Measurements from ENCODE around the gene COMMD2. TPM values are rescaled to one million over a fixed set of nuclear protein-coding genes. Genes with fewer than 3 reads are reported as not detected.

COMMD2 gene
- total RNA-seq, 6 experiments from 2014 or later = 11.0 to 17.7 (median 14.0) TPM

DNA sequence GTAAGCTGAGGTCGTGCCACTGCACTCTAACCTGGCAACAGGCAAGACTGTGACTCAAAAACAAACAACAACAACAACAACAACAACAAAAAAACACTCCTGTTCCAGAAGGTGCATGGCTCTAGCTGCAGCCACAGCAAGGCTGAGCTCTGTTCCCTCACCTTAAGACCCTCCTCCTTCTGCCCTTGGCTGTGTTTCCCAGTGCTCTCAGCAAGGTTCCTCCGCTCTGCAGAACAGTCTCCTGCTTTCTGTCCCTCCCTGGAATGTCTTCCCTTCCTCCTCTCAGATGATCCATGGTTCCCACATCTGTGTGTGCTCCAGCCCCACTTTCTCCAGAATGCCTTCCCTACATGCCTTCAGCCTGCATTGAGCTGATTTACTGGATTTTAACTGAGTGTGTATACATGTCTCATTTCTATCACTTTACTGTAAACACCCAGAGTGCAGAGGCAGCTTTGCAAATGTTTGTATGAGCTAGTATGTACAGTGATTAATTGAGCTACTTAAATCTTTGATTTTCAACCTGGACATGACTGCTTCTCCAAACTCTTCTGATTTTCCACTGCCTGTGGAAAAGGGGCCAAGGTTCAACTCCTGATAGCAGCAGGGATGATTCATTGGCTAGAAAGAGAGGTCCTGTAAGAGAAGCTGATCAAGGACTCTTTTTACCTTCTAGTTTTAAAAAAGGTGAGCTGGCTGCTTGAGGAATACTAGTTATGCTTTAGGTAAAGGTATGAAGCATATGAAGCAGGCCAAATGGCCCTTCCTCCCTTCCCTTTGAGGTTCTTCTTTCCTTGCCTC lies 25.3 kb upstream of the COMMD2 start:
- no peak for DNase-seq
- no CpG with 5 or more reads among the region's 2 CpGs for WGBS (ENCODE audit: insufficient coverage, low coverage, low lambda C conversion rate, missing lambda C conversion rate)
- H3K4me1 ChIP-seq = no peaks in the 10 kb centered on the region
- no peaks in the 10 kb centered on the region for H3K9me3 ChIP-seq
- H3K4me3 ChIP-seq = no peak overlapping the region
- no peak for TF ChIP-seq POLR2A (IDR thresholded peaks at IDR 0.05)
- TF ChIP-seq, protein P1, sequence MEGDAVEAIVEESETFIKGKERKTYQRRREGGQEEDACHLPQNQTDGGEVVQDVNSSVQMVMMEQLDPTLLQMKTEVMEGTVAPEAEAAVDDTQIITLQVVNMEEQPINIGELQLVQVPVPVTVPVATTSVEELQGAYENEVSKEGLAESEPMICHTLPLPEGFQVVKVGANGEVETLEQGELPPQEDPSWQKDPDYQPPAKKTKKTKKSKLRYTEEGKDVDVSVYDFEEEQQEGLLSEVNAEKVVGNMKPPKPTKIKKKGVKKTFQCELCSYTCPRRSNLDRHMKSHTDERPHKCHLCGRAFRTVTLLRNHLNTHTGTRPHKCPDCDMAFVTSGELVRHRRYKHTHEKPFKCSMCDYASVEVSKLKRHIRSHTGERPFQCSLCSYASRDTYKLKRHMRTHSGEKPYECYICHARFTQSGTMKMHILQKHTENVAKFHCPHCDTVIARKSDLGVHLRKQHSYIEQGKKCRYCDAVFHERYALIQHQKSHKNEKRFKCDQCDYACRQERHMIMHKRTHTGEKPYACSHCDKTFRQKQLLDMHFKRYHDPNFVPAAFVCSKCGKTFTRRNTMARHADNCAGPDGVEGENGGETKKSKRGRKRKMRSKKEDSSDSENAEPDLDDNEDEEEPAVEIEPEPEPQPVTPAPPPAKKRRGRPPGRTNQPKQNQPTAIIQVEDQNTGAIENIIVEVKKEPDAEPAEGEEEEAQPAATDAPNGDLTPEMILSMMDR (IDR thresholded peaks at IDR 0.05) = no peak
- peak in 2 of 4 donors; percentile 54 to 87 for ATAC-seq
- no peaks in the 10 kb centered on the region for H3K36me3 ChIP-seq
- H3K27ac ChIP-seq = no peak overlapping the region
- intact Hi-C loops (cut with DNase I) = no loop called here
- H3K27me3 ChIP-seq = no peaks in the 10 kb centered on the region

DNA sequence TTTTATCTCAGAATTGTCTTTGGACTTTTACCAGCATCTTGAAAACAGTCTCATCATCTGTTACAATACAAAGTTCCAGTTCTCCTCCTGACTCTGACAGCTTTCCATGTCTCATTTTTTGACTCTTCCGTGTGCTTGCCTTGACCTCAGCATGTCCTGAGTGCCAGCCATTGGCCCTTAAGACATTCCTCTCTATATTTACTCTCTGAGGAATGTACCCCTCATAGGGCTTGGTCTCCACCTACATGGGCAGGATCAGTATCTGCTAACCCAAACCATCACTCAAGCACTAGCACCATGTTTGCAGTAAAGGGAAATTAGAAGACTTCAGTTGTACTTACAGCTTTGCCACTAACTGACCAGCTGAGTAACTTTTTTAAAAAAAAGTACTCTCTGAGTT lies 23.9 kb upstream of the COMMD2 start:
- no peaks in the 10 kb centered on the region for H3K36me3 ChIP-seq
- H3K9me3 ChIP-seq = no peaks in the 10 kb centered on the region
- H3K4me1 ChIP-seq = no peaks in the 10 kb centered on the region
- TF ChIP-seq, protein P1 (IDR thresholded peaks at IDR 0.05) = no peak
- no peak for TF ChIP-seq POLR2A (IDR thresholded peaks at IDR 0.05)
- H3K27me3 ChIP-seq = no peaks in the 10 kb centered on the region
- DNase-seq = no peak
- H3K4me3 ChIP-seq = no peak overlapping the region
- intact Hi-C loops (cut with DNase I) = no loop called here
- H3K27ac ChIP-seq = no peak overlapping the region
- 62% methylated on average over 1 of the region's 1 CpG for WGBS (ENCODE audit: insufficient coverage, low coverage, low lambda C conversion rate, missing lambda C conversion rate)
- no peak for ATAC-seq

DNA sequence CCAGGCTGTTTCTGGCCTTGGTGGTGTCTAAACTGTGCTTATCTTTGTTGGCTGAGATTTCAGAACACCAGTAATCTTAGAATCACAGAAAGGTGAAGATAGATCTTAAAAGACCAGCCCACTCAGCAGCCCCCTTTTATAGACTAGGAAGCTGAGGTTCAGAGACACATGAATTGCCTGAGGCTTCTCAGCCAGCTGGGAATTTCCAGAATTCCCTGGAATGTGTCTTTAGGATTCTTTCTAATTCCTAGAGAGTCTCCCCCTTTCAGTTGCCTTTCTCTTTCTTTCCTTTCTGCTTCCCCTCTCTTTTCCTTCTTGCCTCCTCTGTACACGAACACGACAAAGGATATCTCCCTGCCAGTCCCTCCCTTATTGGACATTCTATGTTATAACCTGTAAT lies 20.6 kb upstream of the COMMD2 start:
- intact Hi-C loops (cut with DNase I) = no loop called here
- ATAC-seq = no peak

DNA sequence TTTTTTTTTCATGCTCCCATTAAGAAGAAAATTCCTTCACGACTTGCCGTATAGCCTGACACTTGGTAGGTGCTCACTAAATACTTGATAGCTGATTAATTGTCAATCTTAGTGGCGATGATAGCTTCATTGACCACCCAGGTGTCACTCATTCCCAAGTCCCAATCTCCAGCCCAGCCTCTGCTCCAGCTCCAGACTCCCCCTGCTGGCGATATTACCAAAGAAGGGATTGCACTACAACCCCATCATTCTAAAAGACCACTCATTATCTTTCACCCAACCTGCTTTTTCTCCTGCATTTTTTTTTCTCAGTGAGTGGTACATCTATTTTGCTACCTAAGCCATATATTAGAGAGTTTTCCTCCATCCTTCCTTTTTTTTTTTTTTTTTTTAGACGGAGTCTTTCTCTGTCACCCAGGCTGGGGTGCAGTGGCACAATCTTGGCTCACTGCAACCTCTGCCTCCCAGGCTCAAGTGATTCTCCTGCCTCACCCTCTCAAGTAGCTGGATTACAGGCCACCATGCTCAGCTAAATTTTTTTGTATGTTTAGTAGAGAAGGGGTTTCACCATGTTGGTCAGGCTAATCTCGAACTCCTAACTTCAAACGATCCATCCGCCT lies 19.5 kb upstream of the COMMD2 start:
- intact Hi-C loops (cut with DNase I) = no loop called here
- no peaks in the 10 kb centered on the region for H3K36me3 ChIP-seq
- TF ChIP-seq, protein P1 (IDR thresholded peaks at IDR 0.05) = peak; percentile 54 to 78 (median 75)
- TF ChIP-seq POLR2A (IDR thresholded peaks at IDR 0.05) = no peak
- 27% methylated on average over 6 of the region's 8 CpGs for WGBS (ENCODE audit: insufficient coverage, low coverage, low lambda C conversion rate, missing lambda C conversion rate)
- no peaks in the 10 kb centered on the region for H3K4me1 ChIP-seq
- H3K9me3 ChIP-seq = no peaks in the 10 kb centered on the region
- no peak overlapping the region for H3K4me3 ChIP-seq
- H3K27me3 ChIP-seq = no peaks in the 10 kb centered on the region
- DNase-seq = peak in 2 of 3 donors; percentile 29 to 63
- ATAC-seq = peak; percentile 73 to 81 (median 78)
- H3K27ac ChIP-seq = no peak overlapping the region

More for the DNA sequence above, 20.6 kb upstream of the COMMD2 start:
- no peak overlapping the region for H3K27ac ChIP-seq
- no peaks in the 10 kb centered on the region for H3K36me3 ChIP-seq
- no peak for TF ChIP-seq POLR2A (IDR thresholded peaks at IDR 0.05)
- TF ChIP-seq, protein P1 (IDR thresholded peaks at IDR 0.05) = no peak
- H3K9me3 ChIP-seq = no peaks in the 10 kb centered on the region
- no peaks in the 10 kb centered on the region for H3K27me3 ChIP-seq
- WGBS (ENCODE audit: insufficient coverage, low coverage, low lambda C conversion rate, missing lambda C conversion rate) = 100% methylated on average over 1 of the region's 2 CpGs
- H3K4me3 ChIP-seq = no peak overlapping the region
- no peak for DNase-seq
- no peaks in the 10 kb centered on the region for H3K4me1 ChIP-seq

Measured in right lobe of liver (tissue), 6 donors.